ENCODE data around the gene SLC13A4. TPM values are rescaled to one million over a fixed set of nuclear protein-coding genes. Genes with fewer than 3 reads are reported as not detected.
"Not testable (repeated sequence)": the region's sequence is repeated elsewhere in the genome, so short reads cannot be mapped to it uniquely, and the experiment has no call there.

The SLC13A4 gene
- total RNA-seq, 1 donor from 2014 or later, result not detected

DNA sequence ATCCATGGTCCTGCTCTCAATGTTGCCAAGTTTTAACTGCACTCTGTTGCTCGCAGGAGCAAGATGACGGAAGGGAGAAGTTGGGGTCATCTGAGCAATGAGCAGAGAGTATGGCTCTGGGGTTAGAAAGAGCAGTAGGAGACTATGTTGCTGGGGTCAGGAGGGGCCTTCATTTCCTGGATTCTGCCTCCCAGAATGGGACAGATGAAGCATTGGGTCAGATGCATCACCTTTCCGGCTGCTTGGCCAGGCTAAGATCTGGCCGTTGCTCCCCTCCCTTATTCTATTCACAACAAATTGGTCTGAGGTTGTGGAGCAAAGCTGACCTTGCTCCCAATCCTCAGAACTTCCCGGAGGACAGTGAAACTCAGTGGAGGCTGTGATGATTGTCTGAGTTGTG, 43.3 kb downstream of the SLC13A4 start:
- Mint-ChIP-seq H3K27ac (no peak overlapping the region), H3K27me3 (no peaks in the 10 kb centered on the region), H3K9me3 (no peaks in the 10 kb centered on the region), H3K4me1 (peaks cover 4% of the 10 kb centered on the region), H3K4me3 (no peak overlapping the region), H3K36me3 (ENCODE audit: low read depth) (peaks cover 1% of the 10 kb centered on the region)
- intact Hi-C loops (cut with micrococcal nuclease), result no loop called here
- DNase-seq, result no peak

DNA sequence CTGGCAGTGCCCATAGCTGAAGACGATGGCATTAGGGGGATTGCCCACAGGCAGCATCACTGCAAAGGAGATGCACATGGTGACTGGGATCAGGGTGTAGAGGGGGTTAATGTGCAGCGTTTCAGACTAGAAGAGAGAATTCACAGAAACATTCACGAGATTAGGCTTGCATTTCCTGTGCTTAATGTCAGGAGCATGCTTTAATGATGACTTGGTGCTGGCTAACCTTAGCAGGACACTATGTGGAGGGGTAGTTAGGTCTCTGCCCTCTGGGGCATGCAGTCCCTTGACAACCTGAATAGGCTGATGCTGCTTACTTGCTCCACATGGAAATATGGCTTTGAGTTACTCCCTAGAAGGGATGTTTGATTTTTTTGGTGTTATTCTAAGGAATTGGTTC, 43.9 kb downstream of the SLC13A4 start:
- H3K4me3 Mint-ChIP-seq, result no peak overlapping the region
- peaks cover 1% of the 10 kb centered on the region for H3K27me3 Mint-ChIP-seq
- H3K9me3 Mint-ChIP-seq, result no peaks in the 10 kb centered on the region
- peaks cover 4% of the 10 kb centered on the region for H3K4me1 Mint-ChIP-seq
- intact Hi-C loops (cut with micrococcal nuclease), result no loop called here
- no peak overlapping the region for H3K27ac Mint-ChIP-seq
- DNase-seq, result no peak
- H3K36me3 Mint-ChIP-seq (ENCODE audit: low read depth), result peaks cover 2% of the 10 kb centered on the region

DNA sequence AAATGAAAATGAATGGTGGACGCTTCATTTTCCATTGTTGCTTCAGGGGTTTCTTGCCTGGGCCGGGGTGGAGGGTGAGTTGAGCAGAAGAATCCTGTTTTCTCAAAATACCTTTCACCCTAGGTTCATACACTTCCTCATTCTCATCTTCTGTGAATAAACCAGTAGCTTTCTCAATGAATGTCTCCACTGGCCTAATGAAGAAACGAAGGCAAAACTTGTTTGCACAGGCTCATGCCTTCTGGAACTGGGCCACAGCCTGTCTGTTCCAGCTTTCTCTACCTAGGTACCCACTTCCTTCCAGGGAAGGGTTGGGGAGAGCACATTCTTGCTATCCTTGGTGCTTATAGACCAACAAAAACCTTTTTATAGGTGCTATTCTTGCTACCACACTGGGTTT, 44.4 kb downstream of the SLC13A4 start:
- no peak overlapping the region for H3K27ac Mint-ChIP-seq
- intact Hi-C loops (cut with micrococcal nuclease), result no loop called here
- H3K27me3 Mint-ChIP-seq, result peaks cover 1% of the 10 kb centered on the region
- H3K4me1 Mint-ChIP-seq, result peaks cover 4% of the 10 kb centered on the region
- H3K9me3 Mint-ChIP-seq, result no peaks in the 10 kb centered on the region
- peaks cover 5% of the 10 kb centered on the region for H3K36me3 Mint-ChIP-seq (ENCODE audit: low read depth)
- no peak for DNase-seq
- no peak overlapping the region for H3K4me3 Mint-ChIP-seq

DNA sequence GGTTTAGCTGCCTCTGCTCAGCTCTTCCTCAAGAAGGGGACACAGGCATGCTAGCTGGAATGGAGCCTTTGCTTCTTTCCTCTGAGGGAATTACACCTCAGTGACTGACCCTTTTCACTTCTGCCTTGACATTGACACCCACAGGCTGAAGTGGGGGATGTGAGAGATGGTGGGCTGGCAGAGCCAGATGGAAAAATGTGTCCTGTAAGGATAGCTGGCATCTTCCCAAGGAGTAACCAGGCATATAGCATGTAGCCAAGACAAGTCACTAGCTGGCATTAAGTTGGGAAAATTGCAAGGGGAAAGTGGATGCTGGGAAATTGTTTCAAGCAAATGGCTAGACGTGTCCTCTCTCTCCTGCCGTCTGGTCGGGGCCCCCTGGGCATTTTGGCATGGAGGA, 45.8 kb downstream of the SLC13A4 start:
- DNase-seq, result no peak
- peaks cover 4% of the 10 kb centered on the region for H3K4me1 Mint-ChIP-seq
- H3K4me3 Mint-ChIP-seq, result no peak overlapping the region
- H3K9me3 Mint-ChIP-seq, result no peaks in the 10 kb centered on the region
- H3K27ac Mint-ChIP-seq, result no peak overlapping the region
- peaks cover 14% of the 10 kb centered on the region for H3K36me3 Mint-ChIP-seq (ENCODE audit: low read depth)
- intact Hi-C loops (cut with micrococcal nuclease), result no loop called here
- peaks cover 1% of the 10 kb centered on the region for H3K27me3 Mint-ChIP-seq

DNA sequence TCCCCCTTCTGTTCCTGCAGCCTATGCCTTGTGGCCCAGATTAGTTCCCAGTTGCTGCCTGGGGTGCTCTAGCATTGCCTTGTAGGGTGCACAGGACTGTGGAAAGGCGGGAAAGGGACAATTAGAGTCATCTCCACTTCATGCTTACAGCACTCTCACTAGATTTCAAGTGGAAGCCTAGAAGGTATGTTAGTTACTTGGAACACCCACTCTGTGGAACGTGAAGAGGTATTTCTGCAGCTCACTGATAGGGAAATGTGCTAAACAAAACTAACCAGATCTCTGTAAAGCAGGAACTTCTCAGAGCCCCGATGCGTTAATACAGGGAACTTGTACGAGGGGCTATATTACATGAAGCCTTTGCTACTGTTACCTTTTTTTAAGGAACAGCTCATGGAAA, 46.2 kb downstream of the SLC13A4 start:
- Mint-ChIP-seq H3K36me3 (ENCODE audit: low read depth) (peaks cover 16% of the 10 kb centered on the region), H3K27ac (no peak overlapping the region)

DNA sequence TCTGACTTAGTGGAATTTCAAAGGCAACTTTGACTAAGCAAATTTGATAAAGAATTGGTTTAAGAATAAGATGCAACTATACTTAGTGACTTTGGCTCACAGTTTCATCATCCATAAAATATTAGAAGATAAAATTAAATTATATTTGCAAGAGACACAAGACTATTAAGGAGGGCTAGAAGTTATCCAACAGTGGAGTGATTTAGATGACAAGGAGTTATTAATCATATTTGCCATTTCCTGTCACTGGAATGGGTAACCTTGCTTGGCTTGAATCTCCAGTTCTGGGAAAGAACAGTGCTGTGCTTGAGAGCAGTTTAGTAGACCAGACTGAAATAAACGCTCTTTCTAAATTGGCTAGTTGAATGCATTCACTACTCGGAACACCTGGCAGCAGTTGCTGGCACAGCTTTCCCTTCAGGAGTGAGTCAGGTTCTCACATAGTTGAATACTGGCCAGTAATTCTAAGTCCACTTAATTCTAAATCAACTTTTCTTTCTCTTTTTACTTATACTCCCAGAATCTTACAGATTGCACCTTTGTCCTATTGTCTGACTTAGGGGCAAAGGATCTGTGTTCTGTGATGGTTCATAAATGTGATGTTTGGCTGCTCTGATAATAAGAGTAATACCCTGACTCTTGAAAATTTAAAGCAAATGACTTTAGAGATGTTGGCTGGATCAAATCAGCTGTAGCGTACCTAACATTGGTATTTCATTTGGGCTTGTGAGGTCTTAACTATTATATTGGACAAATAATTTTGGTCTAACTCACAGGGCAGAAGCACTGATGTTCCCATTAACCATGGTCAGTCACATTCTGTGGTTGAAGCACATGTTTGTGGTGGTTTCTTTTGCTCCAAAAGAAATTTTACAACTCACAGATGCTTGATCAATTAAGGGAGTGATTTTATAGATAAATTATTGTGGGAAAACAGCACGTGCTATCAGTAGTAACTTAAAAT, 49.1 kb downstream of the SLC13A4 start:
- Mint-ChIP-seq H3K27me3 (peaks cover 1% of the 10 kb centered on the region), H3K4me3 (no peak overlapping the region), H3K4me1 (peaks cover 4% of the 10 kb centered on the region), H3K27ac (no peak overlapping the region), H3K36me3 (ENCODE audit: low read depth) (peaks cover 27% of the 10 kb centered on the region), H3K9me3 (no peaks in the 10 kb centered on the region)
- no peak for DNase-seq
- intact Hi-C loops (cut with micrococcal nuclease), result loop anchor here (10.0 kb wide), 1 partner anchor 116 kb away; no protein-coding TSS in a partner anchor

More for the DNA sequence above, 46.2 kb downstream of the SLC13A4 start:
- no peaks in the 10 kb centered on the region for H3K9me3 Mint-ChIP-seq
- H3K27me3 Mint-ChIP-seq, result peaks cover 1% of the 10 kb centered on the region
- intact Hi-C loops (cut with micrococcal nuclease), result no loop called here
- H3K4me3 Mint-ChIP-seq, result no peak overlapping the region
- H3K4me1 Mint-ChIP-seq, result peaks cover 4% of the 10 kb centered on the region
- no peak for DNase-seq

DNA sequence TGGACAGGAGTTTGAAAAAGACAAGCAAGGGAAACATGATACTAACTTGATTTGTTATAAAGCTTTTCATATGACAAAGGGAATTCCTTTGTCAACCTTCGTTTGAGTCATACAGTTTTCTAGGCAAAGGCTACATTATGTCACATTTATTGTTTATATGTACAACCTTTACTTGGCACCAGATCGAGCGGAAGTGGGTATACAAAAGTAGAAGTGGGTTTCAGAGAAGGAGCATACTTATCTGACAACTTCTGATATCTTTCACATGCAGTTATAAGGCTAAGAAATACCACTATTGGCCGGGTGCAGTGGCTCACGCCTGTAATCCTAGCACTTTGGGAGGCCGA, 54.7 kb downstream of the SLC13A4 start:
- Mint-ChIP-seq H3K9me3 (no peaks in the 10 kb centered on the region), H3K4me3 (no peak overlapping the region), H3K36me3 (ENCODE audit: low read depth) (peaks cover 34% of the 10 kb centered on the region), H3K4me1 (peaks cover 6% of the 10 kb centered on the region), H3K27me3 (no peaks in the 10 kb centered on the region), H3K27ac (no peak overlapping the region)
- intact Hi-C loops (cut with micrococcal nuclease), result loop anchor here (10.0 kb wide), 1 partner anchor 121 kb away; no protein-coding TSS in a partner anchor
- no peak for DNase-seq

DNA sequence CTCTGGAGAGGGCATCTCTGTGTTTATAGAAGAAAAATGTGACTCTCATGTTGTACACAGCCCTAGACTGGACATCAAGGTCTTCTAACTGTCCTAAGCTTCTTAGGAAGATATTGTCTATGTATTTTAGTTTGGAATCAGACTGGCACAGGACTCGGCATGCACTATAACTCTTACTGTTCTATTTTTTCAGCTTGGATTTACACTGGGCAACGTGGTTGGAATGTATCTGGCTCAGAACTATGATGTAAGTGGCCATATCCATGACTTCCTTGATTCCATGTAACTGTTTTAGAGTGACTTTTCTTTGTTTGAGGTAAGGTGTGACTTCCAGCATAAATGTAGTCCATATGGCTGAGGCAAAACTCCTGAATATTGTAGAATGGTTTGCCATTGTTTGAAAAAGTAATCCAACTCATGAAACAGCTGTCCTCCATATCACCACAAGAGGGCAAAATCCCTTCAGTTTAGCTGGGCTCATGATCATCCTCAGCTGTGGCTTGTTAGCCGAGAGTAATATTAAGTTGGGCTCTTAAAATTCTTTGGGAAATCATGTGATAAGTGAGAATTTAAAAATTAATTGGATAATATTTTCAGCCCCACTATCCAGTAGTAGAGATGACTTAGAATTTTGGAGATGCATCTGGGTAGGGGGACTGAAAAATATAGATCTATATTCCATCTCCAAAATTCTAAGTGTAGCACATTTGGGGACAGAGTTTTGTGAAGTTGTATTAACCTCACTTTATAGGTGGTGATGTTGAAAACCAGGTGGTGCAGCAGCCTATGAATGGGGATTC, 55.2 kb downstream of the SLC13A4 start:
- no peak overlapping the region for H3K4me3 Mint-ChIP-seq
- intact Hi-C loops (cut with micrococcal nuclease), result loop anchor here (10.0 kb wide), 1 partner anchor 122 kb away; no protein-coding TSS in a partner anchor
- DNase-seq, result peak; percentile 66
- H3K9me3 Mint-ChIP-seq, result no peaks in the 10 kb centered on the region
- H3K36me3 Mint-ChIP-seq (ENCODE audit: low read depth), result peaks cover 33% of the 10 kb centered on the region
- no peak overlapping the region for H3K27ac Mint-ChIP-seq
- peaks cover 6% of the 10 kb centered on the region for H3K4me1 Mint-ChIP-seq
- H3K27me3 Mint-ChIP-seq, result no peaks in the 10 kb centered on the region

DNA sequence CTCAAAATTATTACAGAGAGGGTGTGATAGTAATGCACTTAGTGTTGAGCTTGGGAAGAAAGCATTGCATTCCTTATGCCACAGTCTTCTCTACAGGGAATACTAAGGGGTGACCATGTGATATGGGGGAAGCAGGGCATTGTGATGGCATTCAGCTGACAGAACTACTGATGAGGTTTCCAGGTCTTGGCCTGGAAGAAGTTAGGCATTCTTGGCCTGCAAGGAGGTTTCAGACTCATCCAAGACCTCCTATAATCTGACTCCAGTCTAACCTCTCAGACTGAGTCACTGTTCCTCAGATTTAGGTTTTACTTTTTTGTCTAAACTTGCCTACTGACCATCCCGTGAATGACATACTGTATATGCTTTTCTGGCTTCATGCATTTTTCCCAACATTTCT, 57.8 kb downstream of the SLC13A4 start:
- H3K4me3 Mint-ChIP-seq, result no peak overlapping the region
- intact Hi-C loops (cut with micrococcal nuclease), result loop anchor here (10.0 kb wide), 1 partner anchor 125 kb away; no protein-coding TSS in a partner anchor

DNA sequence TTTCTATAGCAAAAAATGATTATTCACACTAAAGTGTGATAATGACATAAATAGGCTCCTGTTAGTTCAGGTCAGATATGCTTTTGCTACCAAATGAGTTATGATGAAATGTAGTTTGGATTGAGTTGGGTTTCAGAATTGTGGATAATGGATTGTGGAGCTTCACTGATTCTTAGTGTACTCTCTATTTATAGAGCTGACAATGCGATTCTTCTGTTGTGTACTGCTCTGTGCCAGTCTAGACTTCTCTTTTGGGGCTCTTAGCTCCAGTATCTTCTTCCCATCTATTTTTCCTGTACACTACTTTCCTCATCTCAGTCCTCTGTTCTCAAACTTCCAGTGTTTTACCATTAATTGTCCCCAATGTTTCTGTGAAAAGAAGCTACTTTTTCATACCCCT, 58.2 kb downstream of the SLC13A4 start:
- H3K27me3 Mint-ChIP-seq, result no peaks in the 10 kb centered on the region
- H3K4me1 Mint-ChIP-seq, result peaks cover 19% of the 10 kb centered on the region
- H3K27ac Mint-ChIP-seq, result no peak overlapping the region
- peaks cover 31% of the 10 kb centered on the region for H3K36me3 Mint-ChIP-seq (ENCODE audit: low read depth)
- H3K9me3 Mint-ChIP-seq, result no peaks in the 10 kb centered on the region
- no peak overlapping the region for H3K4me3 Mint-ChIP-seq
- intact Hi-C loops (cut with micrococcal nuclease), result loop anchor here (10.0 kb wide), 1 partner anchor 125 kb away; no protein-coding TSS in a partner anchor
- DNase-seq, result no peak

More for the DNA sequence above, 57.8 kb downstream of the SLC13A4 start:
- no peak overlapping the region for H3K27ac Mint-ChIP-seq
- H3K4me1 Mint-ChIP-seq, result peaks cover 16% of the 10 kb centered on the region
- no peaks in the 10 kb centered on the region for H3K27me3 Mint-ChIP-seq
- peaks cover 32% of the 10 kb centered on the region for H3K36me3 Mint-ChIP-seq (ENCODE audit: low read depth)
- no peak for DNase-seq
- no peaks in the 10 kb centered on the region for H3K9me3 Mint-ChIP-seq

DNA sequence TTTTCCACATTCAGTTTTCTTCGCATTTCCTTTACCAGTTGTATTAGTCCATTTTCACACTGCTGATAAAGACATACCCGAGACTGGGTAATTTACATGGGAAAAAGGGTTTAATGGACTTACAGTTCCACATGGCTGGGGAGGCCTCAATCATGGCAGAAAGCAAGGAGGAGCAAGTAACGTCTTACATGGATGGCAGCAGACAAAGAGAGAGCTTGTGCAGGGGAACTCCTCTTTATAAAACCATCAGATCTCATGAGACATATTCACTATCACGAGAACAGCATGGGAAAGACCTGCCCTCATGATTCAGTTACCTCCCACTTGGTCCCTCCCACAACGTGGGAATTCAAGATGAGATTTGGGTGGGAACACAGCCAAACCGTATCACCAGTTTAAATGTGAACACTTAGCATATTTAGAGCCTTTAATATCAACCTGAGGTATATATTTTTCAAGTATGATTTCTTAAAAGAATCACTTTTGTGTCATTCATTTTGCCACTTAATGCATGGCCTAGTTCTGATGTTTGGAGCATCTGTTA, 59.1 kb downstream of the SLC13A4 start:
- H3K27ac Mint-ChIP-seq; H3K27me3 Mint-ChIP-seq; intact Hi-C loops (cut with micrococcal nuclease); DNase-seq; H3K4me3 Mint-ChIP-seq; H3K9me3 Mint-ChIP-seq: not testable (repeated sequence)
- H3K4me1 Mint-ChIP-seq, result peaks cover 25% of the 10 kb centered on the region
- H3K36me3 Mint-ChIP-seq (ENCODE audit: low read depth), result peaks cover 27% of the 10 kb centered on the region

DNA sequence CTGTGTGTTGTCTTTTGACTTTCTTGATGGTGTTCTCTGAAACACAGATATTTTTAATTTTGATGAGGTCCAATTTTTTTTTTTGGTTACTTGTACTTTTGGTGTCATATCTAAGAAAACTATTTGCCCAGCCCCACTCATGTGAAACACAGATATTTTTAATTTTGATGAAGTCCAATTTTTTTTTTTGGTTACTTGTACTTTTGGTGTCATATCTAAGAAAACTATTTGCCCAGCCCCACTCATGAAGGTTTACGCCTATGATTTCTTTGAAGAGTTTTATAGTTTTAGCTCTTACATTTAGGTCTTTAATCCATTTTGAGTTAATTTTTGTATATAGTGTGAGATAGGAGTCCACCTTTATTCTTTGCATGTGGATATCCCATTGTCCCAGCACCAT, 60.4 kb downstream of the SLC13A4 start:
- H3K4me3 Mint-ChIP-seq; H3K27me3 Mint-ChIP-seq; H3K27ac Mint-ChIP-seq; DNase-seq; intact Hi-C loops (cut with micrococcal nuclease); H3K9me3 Mint-ChIP-seq: not testable (repeated sequence)
- peaks cover 28% of the 10 kb centered on the region for H3K36me3 Mint-ChIP-seq (ENCODE audit: low read depth)
- peaks cover 30% of the 10 kb centered on the region for H3K4me1 Mint-ChIP-seq

DNA sequence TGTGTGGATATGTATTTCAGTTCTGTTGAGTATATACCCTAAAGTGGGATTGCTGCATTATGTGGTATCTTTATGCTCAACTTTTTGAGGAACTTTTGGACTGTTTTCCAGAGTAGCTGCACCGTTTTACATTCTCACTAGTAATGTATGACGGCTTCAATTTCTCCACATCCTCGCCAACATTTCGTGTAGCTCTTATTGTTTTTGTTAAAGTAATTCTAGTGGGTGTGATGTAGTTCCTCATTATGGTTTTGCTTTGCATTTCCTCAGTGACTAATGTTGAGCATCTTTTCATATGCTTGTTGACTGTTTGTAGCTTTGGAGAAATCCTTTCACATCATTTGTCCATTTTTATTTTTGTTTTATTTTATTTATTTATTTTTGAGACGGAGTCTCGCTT, 61.1 kb downstream of the SLC13A4 start:
- no peak for DNase-seq
- peaks cover 2% of the 10 kb centered on the region for H3K9me3 Mint-ChIP-seq
- H3K27ac Mint-ChIP-seq, result no peak overlapping the region
- H3K4me1 Mint-ChIP-seq, result peaks cover 32% of the 10 kb centered on the region
- peaks cover 28% of the 10 kb centered on the region for H3K36me3 Mint-ChIP-seq (ENCODE audit: low read depth)
- no peaks in the 10 kb centered on the region for H3K27me3 Mint-ChIP-seq
- intact Hi-C loops (cut with micrococcal nuclease), result no loop called here
- no peak overlapping the region for H3K4me3 Mint-ChIP-seq

DNA sequence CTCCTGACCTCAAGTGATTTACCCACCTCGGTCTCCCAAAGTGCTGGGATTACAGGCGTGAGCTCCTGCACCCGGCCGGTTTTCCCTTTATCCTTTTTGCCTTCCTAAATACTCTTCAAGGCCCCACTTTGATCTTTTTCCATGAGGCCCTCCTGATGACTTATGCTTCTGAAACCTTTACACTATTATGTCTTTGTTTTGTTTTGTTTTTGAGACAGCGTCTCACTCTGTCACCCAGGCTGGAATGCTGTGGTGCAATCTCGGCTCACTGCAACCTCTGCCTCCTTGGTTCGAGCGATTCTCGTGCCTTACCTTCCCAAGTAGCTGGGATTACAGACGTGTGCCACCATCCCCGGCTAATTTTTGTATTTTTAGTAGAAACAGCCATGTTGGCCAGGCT, 61.8 kb downstream of the SLC13A4 start:
- no peaks in the 10 kb centered on the region for H3K27me3 Mint-ChIP-seq
- H3K27ac Mint-ChIP-seq, result no peak overlapping the region
- no peak for DNase-seq
- peaks cover 28% of the 10 kb centered on the region for H3K36me3 Mint-ChIP-seq (ENCODE audit: low read depth)
- intact Hi-C loops (cut with micrococcal nuclease), result no loop called here
- H3K4me1 Mint-ChIP-seq, result peaks cover 37% of the 10 kb centered on the region
- H3K9me3 Mint-ChIP-seq, result peaks cover 7% of the 10 kb centered on the region
- H3K4me3 Mint-ChIP-seq, result no peak overlapping the region

Data from activated CD4-positive, alpha-beta T cell treated with anti-CD3 and anti-CD28 coated beads, Interleukin-2, amount 10 ng/mL, durations not matched to agents 24 days and 14 days (primary cell).